Osteoblast (primary cell): Measurements from ENCODE around the gene BTNL3. TPM values are rescaled to one million over a fixed set of nuclear protein-coding genes. Genes with fewer than 3 reads are reported as not detected.

Experiments used
- DNase-seq: peaks from one replicate; pipeline ENCODE4 v3.0.0; 2011; ENCODE audit warnings: low spot score, mixed read lengths; ENCODE audit not compliant: insufficient read length; ENCODE audit errors: missing footprints
- H2AFZ ChIP-seq: 2 replicates; pipeline ENCODE4 v1.6.0; 2011; ENCODE audit warnings: mild to moderate bottlenecking, low read length
- H3K27ac ChIP-seq: 2 replicates; pipeline ENCODE4 v1.5.1; 2011; ENCODE audit warnings: mild to moderate bottlenecking, low read depth, low read length, moderate library complexity
- H3K27me3 ChIP-seq: 2 replicates; pipeline ENCODE4 v1.6.0; 2012; ENCODE audit warnings: mild to moderate bottlenecking, control low read depth, inconsistent platforms, low read length, moderate library complexity; ENCODE audit not compliant: insufficient read depth
- H3K36me3 ChIP-seq: 2 replicates; pipeline ENCODE4 v1.5.1; 2011; ENCODE audit warnings: mild to moderate bottlenecking, low read length, control low read depth, moderate library complexity; ENCODE audit not compliant: insufficient read depth
- H3K4me1 ChIP-seq: 2 replicates; pipeline ENCODE4 v1.5.1; 2011; ENCODE audit warnings: mild to moderate bottlenecking, low read length, control low read depth, moderate library complexity; ENCODE audit not compliant: insufficient read depth
- H3K4me2 ChIP-seq: 2 replicates; pipeline ENCODE4 v1.6.0; 2011; ENCODE audit warnings: mild to moderate bottlenecking, low read length; ENCODE audit not compliant: insufficient read depth
- H3K4me3 ChIP-seq: fragments of 200-600 bp; sonication (generic); 3 replicates; pipeline ENCODE4 v1.5.1; 2012; ENCODE audit warnings: mild to moderate bottlenecking, low read length, inconsistent platforms; ENCODE audit not compliant: insufficient read depth
- H3K79me2 ChIP-seq: 2 replicates; pipeline ENCODE4 v1.6.0; 2012; ENCODE audit warnings: mild to moderate bottlenecking, low read length, control low read depth, inconsistent platforms; ENCODE audit not compliant: insufficient read depth
- H3K9me3 ChIP-seq: 2 replicates; pipeline ENCODE4 v1.5.1; 2011; ENCODE audit warnings: low read depth, low read length, control low read depth
- H4K20me1 ChIP-seq: 2 replicates; pipeline ENCODE4 v1.6.0; 2012; ENCODE audit warnings: mild to moderate bottlenecking, low read length, control low read depth; ENCODE audit not compliant: insufficient read depth
- total RNA-seq: library from RNA; depleted of rRNA; stranded (reverse); fragments of >200 nt; gene quantifications from 2 replicates; pipeline ENCODE4 v1.2.3, GENCODE V29; 2012
- TF ChIP-seq, protein P1 (sequence below): IDR thresholded peaks from 2 replicates; pipeline ENCODE4 v1.5.1; 2011; ENCODE audit warnings: mild to moderate bottlenecking, low read depth, low read length, moderate library complexity; ENCODE audit errors: extremely low read depth

Gene BTNL3
- not detected in 2 replicates for total RNA-seq

DNA sequence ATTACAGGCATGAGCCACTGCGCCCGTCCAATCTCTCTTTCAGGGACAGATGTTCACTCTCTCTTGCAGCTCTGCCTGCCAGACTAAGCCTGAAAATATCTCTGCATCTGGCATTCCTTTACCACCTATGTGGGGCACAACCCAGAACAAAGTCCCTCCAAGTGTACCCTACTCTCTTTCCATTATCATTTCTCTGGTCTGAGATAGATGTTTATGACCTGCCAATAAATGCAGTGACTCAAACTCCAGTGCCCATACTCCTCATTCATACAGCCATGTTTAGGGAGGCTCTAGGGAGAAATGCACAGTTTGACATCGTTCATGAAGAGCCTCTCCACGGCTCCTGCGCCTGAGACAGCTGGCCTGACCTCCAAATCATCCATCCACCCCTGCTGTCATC is at the start of gene BTNL3:
Gene BTNL3, plus strand, starts transcription at position 255 of the 400 bp plus-strand sequence. CDS start 183 bp downstream, outside the sequence.
- no peak within 1 kb of the TSS for H3K27ac ChIP-seq
- H3K4me2 ChIP-seq, result no peak within 1 kb of the TSS
- no peaks in the 10 kb centered on the region for H3K79me2 ChIP-seq
- no peak within 1 kb of the TSS for H2AFZ ChIP-seq
- H3K4me1 ChIP-seq, result no peaks in the 10 kb centered on the region
- no peak within 1 kb of the TSS for H3K4me3 ChIP-seq
- H3K9me3 ChIP-seq, result no peaks in the 10 kb centered on the region
- H4K20me1 ChIP-seq, result no peaks in the 10 kb centered on the region
- TF ChIP-seq, protein P1, sequence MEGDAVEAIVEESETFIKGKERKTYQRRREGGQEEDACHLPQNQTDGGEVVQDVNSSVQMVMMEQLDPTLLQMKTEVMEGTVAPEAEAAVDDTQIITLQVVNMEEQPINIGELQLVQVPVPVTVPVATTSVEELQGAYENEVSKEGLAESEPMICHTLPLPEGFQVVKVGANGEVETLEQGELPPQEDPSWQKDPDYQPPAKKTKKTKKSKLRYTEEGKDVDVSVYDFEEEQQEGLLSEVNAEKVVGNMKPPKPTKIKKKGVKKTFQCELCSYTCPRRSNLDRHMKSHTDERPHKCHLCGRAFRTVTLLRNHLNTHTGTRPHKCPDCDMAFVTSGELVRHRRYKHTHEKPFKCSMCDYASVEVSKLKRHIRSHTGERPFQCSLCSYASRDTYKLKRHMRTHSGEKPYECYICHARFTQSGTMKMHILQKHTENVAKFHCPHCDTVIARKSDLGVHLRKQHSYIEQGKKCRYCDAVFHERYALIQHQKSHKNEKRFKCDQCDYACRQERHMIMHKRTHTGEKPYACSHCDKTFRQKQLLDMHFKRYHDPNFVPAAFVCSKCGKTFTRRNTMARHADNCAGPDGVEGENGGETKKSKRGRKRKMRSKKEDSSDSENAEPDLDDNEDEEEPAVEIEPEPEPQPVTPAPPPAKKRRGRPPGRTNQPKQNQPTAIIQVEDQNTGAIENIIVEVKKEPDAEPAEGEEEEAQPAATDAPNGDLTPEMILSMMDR, result no peak
- no peak for DNase-seq
- no peaks in the 10 kb centered on the region for H3K36me3 ChIP-seq
- H3K27me3 ChIP-seq, result no peaks in the 10 kb centered on the region

DNA sequence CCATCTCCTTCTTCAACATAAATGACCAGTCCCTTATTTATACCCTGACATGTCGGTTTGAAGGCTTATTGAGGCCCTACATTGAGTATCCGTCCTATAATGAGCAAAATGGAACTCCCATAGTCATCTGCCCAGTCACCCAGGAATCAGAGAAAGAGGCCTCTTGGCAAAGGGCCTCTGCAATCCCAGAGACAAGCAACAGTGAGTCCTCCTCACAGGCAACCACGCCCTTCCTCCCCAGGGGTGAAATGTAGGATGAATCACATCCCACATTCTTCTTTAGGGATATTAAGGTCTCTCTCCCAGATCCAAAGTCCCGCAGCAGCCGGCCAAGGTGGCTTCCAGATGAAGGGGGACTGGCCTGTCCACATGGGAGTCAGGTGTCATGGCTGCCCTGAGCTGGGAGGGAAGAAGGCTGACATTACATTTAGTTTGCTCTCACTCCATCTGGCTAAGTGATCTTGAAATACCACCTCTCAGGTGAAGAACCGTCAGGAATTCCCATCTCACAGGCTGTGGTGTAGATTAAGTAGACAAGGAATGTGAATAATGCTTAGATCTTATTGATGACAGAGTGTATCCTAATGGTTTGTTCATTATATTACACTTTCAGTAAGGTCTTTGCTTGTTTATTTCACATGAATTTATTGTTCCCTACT is 38.2 kb upstream of the BTNL3 start:
- no peak overlapping the region for H3K27ac ChIP-seq
- DNase-seq, result no peak
- no peaks in the 10 kb centered on the region for H3K27me3 ChIP-seq

GRCh38 chr5:180959661-180960060 is 29.0 kb upstream of the BTNL3 start:
- no peaks in the 10 kb centered on the region for H3K36me3 ChIP-seq
- H3K27me3 ChIP-seq, result no peaks in the 10 kb centered on the region
- H2AFZ ChIP-seq, result no peak overlapping the region
- no peak overlapping the region for H3K27ac ChIP-seq
- no peaks in the 10 kb centered on the region for H4K20me1 ChIP-seq
- H3K9me3 ChIP-seq, result no peaks in the 10 kb centered on the region
- H3K4me2 ChIP-seq, result no peak overlapping the region
- no peaks in the 10 kb centered on the region for H3K79me2 ChIP-seq
- H3K4me3 ChIP-seq, result no peak overlapping the region
- H3K4me1 ChIP-seq, result no peaks in the 10 kb centered on the region
- DNase-seq, result no peak
- TF ChIP-seq, protein P1, result no peak

More for the DNA sequence above, 38.2 kb upstream of the BTNL3 start:
- H3K9me3 ChIP-seq, result no peaks in the 10 kb centered on the region
- H3K79me2 ChIP-seq, result no peaks in the 10 kb centered on the region
- no peak overlapping the region for H2AFZ ChIP-seq
- H4K20me1 ChIP-seq, result no peaks in the 10 kb centered on the region
- TF ChIP-seq, protein P1, result no peak
- H3K36me3 ChIP-seq, result no peaks in the 10 kb centered on the region
- H3K4me1 ChIP-seq, result no peaks in the 10 kb centered on the region
- H3K4me2 ChIP-seq, result no peak overlapping the region
- no peak overlapping the region for H3K4me3 ChIP-seq

- Histone ChIP-seq H3K27me3 (no peaks in the 10 kb centered on the region), H3K27ac (no peak overlapping the region), H2AFZ (no peak overlapping the region), H3K4me2 (no peak overlapping the region), H3K79me2 (no peaks in the 10 kb centered on the region), H4K20me1 (no peaks in the 10 kb centered on the region), H3K36me3 (no peaks in the 10 kb centered on the region), H3K9me3 (no peaks in the 10 kb centered on the region), H3K4me1 (no peaks in the 10 kb centered on the region), H3K4me3 (no peak overlapping the region)
- TF ChIP-seq, protein P1, result no peak
- no peak for DNase-seq
Observed at GRCh38 chr5:180960209-180960608, 28.4 kb upstream of the BTNL3 start.
